Measurements from ENCODE around the gene TGM6. TPM values are rescaled to one million over a fixed set of nuclear protein-coding genes. Genes with fewer than 3 reads are reported as not detected.

TGM6 gene
- total and polyA plus RNA-seq, 9 of the 15 experiments (the other 6 are each of a cell fraction or from before 2014, with no cell fraction given), result not detected

GRCh38 chr20:2346188-2346587 is 34.5 kb upstream of the TGM6 start:
- no peak for FAIRE-seq
- TF ChIP-seq ZC3H11A (IDR thresholded peaks at IDR 0.05; ENCODE audit: low read depth, low read length) (no peak), SUPT5H (IDR thresholded peaks at IDR 0.05) (no peak), L3MBTL2 (IDR thresholded peaks at IDR 0.05) (no peak), FOXP4 (CRISPR knock-in tag; IDR thresholded peaks at IDR 0.05; ENCODE audit: borderline replicate concordance) (no peak), PHF8 (IDR thresholded peaks at IDR 0.05; ENCODE audit: borderline replicate concordance, low read length) (no peak), KLF1 (tag; IDR thresholded peaks at IDR 0.05) (no peak), ZKSCAN1 (IDR thresholded peaks at IDR 0.05; ENCODE audit: low read depth, low read length) (no peak), RUNX1 (IDR thresholded peaks at IDR 0.05; ENCODE audit: low read depth) (no peak), RCOR1 (IDR thresholded peaks at IDR 0.05; ENCODE audit: borderline replicate concordance in 1 of 2, low read depth in 2 of 2, low read length in 2 of 2) (no peak), ZNF274 (IDR thresholded peaks at IDR 0.05; ENCODE audit: borderline replicate concordance, low read depth, low read length) (no peak), MYC (IDR thresholded peaks at IDR 0.05; ENCODE audit: low read depth, low read length) (no peak), MYC (CRISPR knock-in tag; IDR thresholded peaks at IDR 0.05; ENCODE audit: borderline replicate concordance, low read depth) (no peak), BCLAF1 (IDR thresholded peaks at IDR 0.05; ENCODE audit: borderline replicate concordance in 1 of 2, control insufficient read depth in 1 of 2, low read depth in 2 of 2, low read length in 1 of 2) (no peak), YBX1 (IDR thresholded peaks at IDR 0.05) (no peak), ZNF586 (CRISPR knock-in tag; conservative IDR thresholded peaks at IDR 0.05) (no peak), SMAD3 (CRISPR knock-in tag; conservative IDR thresholded peaks at IDR 0.05) (no peak)

More at GRCh38 chr20:2346188-2346587, 34.5 kb upstream of the TGM6 start:
- Histone ChIP-seq H3K27ac (ENCODE audit: extremely low read depth, low read depth, low read length) (no peak overlapping the region), H3K79me2 (ENCODE audit: control insufficient read depth, insufficient read depth, low read length) (no peaks in the 10 kb centered on the region), H3K4me2 (ENCODE audit: insufficient read depth, low read length) (no peak overlapping the region), H3K9ac (ENCODE audit: insufficient read depth in 1 of 2, low read depth in 2 of 2, low read length in 2 of 2) (no peak overlapping the region), H4K20me1 (replicated peaks; ENCODE audit: control insufficient read depth, insufficient read depth, low read length) (no peaks in the 10 kb centered on the region), H3K9me3 (replicated peaks; ENCODE audit: control insufficient read depth, insufficient read depth, low read depth, low read length) (no peaks in the 10 kb centered on the region), H3K9me1 (ENCODE audit: control insufficient read depth, insufficient read depth, low read length) (no peaks in the 10 kb centered on the region), H2AFZ (ENCODE audit: low read depth, low read length) (no peak overlapping the region), H3K36me3 (ENCODE audit: control insufficient read depth, insufficient read depth, low read length) (no peaks in the 10 kb centered on the region), H3K4me1 (replicated peaks in 1 of 2; ENCODE audit: control insufficient read depth in 2 of 2, insufficient read depth in 2 of 2, low read length in 2 of 2) (no peaks in the 10 kb centered on the region; a peak in 1 of 5 replicates), H3K27me3 (ENCODE audit: control insufficient read depth in 2 of 2, insufficient read depth in 2 of 2, low read length in 2 of 2) (peaks cover 0 to 3% of the 10 kb centered on the region in 2 experiments; a peak in 3 of 5 replicates), H3K4me3 (no peak overlapping the region)
- no peak for DNase-seq (ENCODE audit: extremely low read depth in 1 of 4, low spot score in 3 of 4)
- in situ Hi-C loops (cut with MboI) (no loop called here), intact Hi-C loops (cut with micrococcal nuclease) (loop anchor here (5.0 kb wide), 1 partner anchor 44 kb away; no protein-coding TSS in a partner anchor)
- 0% methylated on average over 3 of the region's 3 CpGs for WGBS (ENCODE audit: insufficient coverage, low coverage, missing lambda C conversion rate)
- no peak for ATAC-seq
- CTCF ChIA-PET (ENCODE audit: low intra/inter-chr PET ratio), result interaction anchor here (2.1 kb wide), 1 partner anchor 139 kb away, joined by 12 read pairs; no protein-coding TSS in a partner anchor
- no TSS peak for BruUV-seq (replicated peaks)
- POLR2A ChIA-PET, result interaction anchor here (0.6 kb wide), 1 partner anchor 84 kb away, joined by 3 read pairs; no protein-coding TSS in a partner anchor

Data from K562 (cell line).